ENCODE measurements around the gene CBFA2T3.

DNA sequence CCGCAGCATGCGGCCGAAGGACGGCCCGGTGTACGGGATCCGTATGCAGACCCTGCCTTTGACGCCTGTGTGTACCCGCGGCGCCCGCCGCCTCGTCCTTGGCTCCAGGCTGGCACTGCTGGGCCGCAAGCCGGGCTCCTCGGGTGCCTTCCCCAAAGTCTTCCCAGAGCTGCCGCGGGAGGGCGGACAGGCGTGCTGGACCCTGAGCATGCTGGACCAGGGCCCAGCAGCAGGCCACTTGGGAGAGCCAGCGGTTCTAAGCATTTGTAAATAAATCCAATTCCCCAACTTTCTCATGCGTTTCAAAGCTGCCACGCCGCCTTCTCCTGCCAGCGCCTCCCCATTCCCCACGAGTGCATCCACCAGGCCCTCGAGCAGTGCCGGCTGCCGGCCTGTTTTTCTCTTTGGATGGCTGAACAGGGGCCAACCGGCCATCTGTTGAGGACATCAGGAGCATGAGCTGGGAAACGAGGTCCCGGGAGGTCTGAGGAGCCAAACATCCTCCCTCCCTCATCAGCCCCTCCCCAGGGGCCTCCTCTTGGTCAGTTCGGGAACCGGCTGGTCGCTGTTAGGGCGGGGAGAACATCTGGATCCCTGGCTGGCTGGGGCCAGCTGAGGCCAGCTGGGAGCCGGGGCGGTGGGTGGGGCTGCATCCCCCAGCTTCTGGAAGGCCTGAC lies 90.0 kb downstream of the CBFA2T3 start:
- TF ChIP-seq ZBTB7A (IDR thresholded peaks at IDR 0.05; ENCODE audit: low read depth) (no peak), MAX (IDR thresholded peaks at IDR 0.05) (no peak)
